Measurements from ENCODE around the gene ENPP6.

ENPP6 gene

GRCh38 chr4:184102488-184102887, 115.2 kb downstream of the ENPP6 start:
- Histone ChIP-seq H3K9me3 (ENCODE audit: control insufficient read depth, insufficient read depth, low read depth, low read length) (no peaks in the 10 kb centered on the region), H3K27ac (ENCODE audit: extremely low read depth, low read depth, low read length) (no peak overlapping the region), H3K4me1 (ENCODE audit: control insufficient read depth, insufficient read depth, low read length) (no peaks in the 10 kb centered on the region), H3K36me3 (ENCODE audit: control insufficient read depth in 2 of 2, insufficient read depth in 1 of 2, low read length in 2 of 2) (no peaks in the 10 kb centered on the region), H3K4me3 (ENCODE audit: low read depth, low read length) (no peak overlapping the region)
- CTCF ChIA-PET, result interaction anchor here (3.6 kb wide), 1 partner anchor 11 kb away, joined by 21 read pairs; no protein-coding TSS in a partner anchor
- peak; percentile 48; the same call in 1 of the 2 replicates for TF ChIP-seq ZIC2 (tag by site-specific recombination; IDR thresholded peaks at IDR 0.05)
- TF ChIP-seq, protein P1, sequence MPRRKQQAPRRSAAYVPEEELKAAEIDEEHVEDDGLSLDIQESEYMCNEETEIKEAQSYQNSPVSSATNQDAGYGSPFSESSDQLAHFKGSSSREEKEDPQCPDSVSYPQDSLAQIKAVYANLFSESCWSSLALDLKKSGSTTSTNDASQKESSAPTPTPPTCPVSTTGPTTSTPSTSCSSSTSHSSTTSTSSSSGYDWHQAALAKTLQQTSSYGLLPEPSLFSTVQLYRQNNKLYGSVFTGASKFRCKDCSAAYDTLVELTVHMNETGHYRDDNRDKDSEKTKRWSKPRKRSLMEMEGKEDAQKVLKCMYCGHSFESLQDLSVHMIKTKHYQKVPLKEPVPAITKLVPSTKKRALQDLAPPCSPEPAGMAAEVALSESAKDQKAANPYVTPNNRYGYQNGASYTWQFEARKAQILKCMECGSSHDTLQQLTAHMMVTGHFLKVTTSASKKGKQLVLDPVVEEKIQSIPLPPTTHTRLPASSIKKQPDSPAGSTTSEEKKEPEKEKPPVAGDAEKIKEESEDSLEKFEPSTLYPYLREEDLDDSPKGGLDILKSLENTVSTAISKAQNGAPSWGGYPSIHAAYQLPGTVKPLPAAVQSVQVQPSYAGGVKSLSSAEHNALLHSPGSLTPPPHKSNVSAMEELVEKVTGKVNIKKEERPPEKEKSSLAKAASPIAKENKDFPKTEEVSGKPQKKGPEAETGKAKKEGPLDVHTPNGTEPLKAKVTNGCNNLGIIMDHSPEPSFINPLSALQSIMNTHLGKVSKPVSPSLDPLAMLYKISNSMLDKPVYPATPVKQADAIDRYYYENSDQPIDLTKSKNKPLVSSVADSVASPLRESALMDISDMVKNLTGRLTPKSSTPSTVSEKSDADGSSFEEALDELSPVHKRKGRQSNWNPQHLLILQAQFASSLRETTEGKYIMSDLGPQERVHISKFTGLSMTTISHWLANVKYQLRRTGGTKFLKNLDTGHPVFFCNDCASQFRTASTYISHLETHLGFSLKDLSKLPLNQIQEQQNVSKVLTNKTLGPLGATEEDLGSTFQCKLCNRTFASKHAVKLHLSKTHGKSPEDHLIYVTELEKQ (tag by site-specific recombination; IDR thresholded peaks at IDR 0.05; ENCODE audit: borderline replicate concordance), result no peak
- no peak for TF ChIP-seq ZNF629 (tag by site-specific recombination; IDR thresholded peaks at IDR 0.05)
- POLR2A ChIA-PET, result no interaction called here

DNA sequence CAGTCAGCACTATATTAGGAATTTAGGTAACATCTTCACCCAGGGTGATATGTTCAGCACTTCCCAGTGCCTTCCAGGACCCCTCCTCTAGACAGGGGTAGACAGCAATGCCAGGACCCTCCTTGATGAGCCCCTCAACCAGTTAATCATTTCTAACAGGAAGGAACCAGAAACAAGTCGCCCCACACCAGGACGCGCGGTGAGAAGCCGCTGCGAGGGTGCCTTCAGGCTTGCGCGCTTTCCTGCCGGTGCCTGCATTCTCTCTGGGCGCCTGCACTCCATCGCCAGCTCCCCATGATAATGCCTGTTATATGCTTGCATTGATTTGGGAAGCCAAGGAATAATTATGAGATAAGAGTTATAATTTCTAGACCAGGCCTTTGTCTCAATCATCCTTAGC, 116.0 kb downstream of the ENPP6 start:
- Histone ChIP-seq H3K27ac (ENCODE audit: extremely low read depth, low read depth, low read length) (no peak overlapping the region), H3K4me1 (ENCODE audit: control insufficient read depth, insufficient read depth, low read length) (no peaks in the 10 kb centered on the region), H3K9me3 (ENCODE audit: control insufficient read depth, insufficient read depth, low read depth, low read length) (no peaks in the 10 kb centered on the region), H3K4me3 (ENCODE audit: low read depth, low read length) (no peak overlapping the region), H3K36me3 (ENCODE audit: control insufficient read depth in 2 of 2, insufficient read depth in 1 of 2, low read length in 2 of 2) (no peaks in the 10 kb centered on the region)
- TF ChIP-seq ZNF791 (tag by site-specific recombination; IDR thresholded peaks at IDR 0.05), result no peak
- TF ChIP-seq ZNF626 (tag by site-specific recombination; IDR thresholded peaks at IDR 0.05), result no peak
- no peak for TF ChIP-seq ZNF341 (tag by site-specific recombination; IDR thresholded peaks at IDR 0.05; ENCODE audit: low read depth)
- TF ChIP-seq ZNF548 (tag by site-specific recombination; IDR thresholded peaks at IDR 0.05), result no peak
- no peak for TF ChIP-seq ZNF174 (tag by site-specific recombination; IDR thresholded peaks at IDR 0.05)
- TF ChIP-seq SP2 (tag by site-specific recombination; IDR thresholded peaks at IDR 0.05), result no peak
- TF ChIP-seq ZSCAN23 (tag by site-specific recombination; IDR thresholded peaks at IDR 0.05), result no peak
- TF ChIP-seq, protein P1 (tag by site-specific recombination; IDR thresholded peaks at IDR 0.05; ENCODE audit: borderline replicate concordance), result no peak
- no peak for TF ChIP-seq ZBTB48 (tag by site-specific recombination; IDR thresholded peaks at IDR 0.05)
- no peak for TF ChIP-seq ZNF433 (tag by site-specific recombination; IDR thresholded peaks at IDR 0.05; ENCODE audit: low read depth)
- TF ChIP-seq ZNF610 (tag by site-specific recombination; IDR thresholded peaks at IDR 0.05; ENCODE audit: borderline replicate concordance), result no peak
- TF ChIP-seq ZSCAN30 (tag by site-specific recombination; IDR thresholded peaks at IDR 0.05), result no peak
- no peak for TF ChIP-seq GLI4 (tag by site-specific recombination; IDR thresholded peaks at IDR 0.05)
- TF ChIP-seq ZNF133 (tag by site-specific recombination; IDR thresholded peaks at IDR 0.05), result no peak
- ChIA-PET POLR2A (no interaction called here), CTCF (interaction anchor here (1.2 to 3.6 kb wide), 3 partner anchors 10 to 226 kb away, joined by 3 to 21 read pairs (median 5); no protein-coding TSS in a partner anchor)

All from HEK293 (cell line).